Activated CD8-positive, alpha-beta T cell treated with anti-CD3 and anti-CD28 coated beads for 36 hours (primary cell): ENCODE results near the gene ME3. TPM values are rescaled to one million over a fixed set of nuclear protein-coding genes. Genes with fewer than 3 reads are reported as not detected.

ENCODE experiments used
- ATAC-seq: fragments of 200-7000 bp; cut with Tn5 transposase; one replicate; pipeline ENCODE4 v1.10.0; 2021; ENCODE audit warnings: mild to moderate bottlenecking, moderate library complexity
- CTCF ChIA-PET: fragments of 350-600 bp; sonication (Branson Sonifier 250); formaldehyde crosslinking; loops from one replicate; lab custom pipeline; 2021; ENCODE audit warnings: antibody characterized with exemption; lab: Charles Lee
- POLR2A ChIA-PET: fragments of 350-600 bp; sonication (Branson Sonifier 250); formaldehyde crosslinking; loops from one replicate; lab custom pipeline; 2021; ENCODE audit warnings: antibody characterized with exemption; lab: Charles Lee
- DNase-seq: peaks from one replicate; pipeline ENCODE4 v3.0.0-alpha.2; 2020
- H3K27ac Mint-ChIP-seq: one replicate; pipeline ENCODE4 v1.8.0; 2021; ENCODE audit warnings: mild to moderate bottlenecking, mixed read lengths
- H3K27me3 Mint-ChIP-seq: one replicate; pipeline ENCODE4 v1.8.0; 2021; ENCODE audit warnings: mixed read lengths
- H3K36me3 Mint-ChIP-seq: one replicate; pipeline ENCODE4 v1.8.0; 2021; ENCODE audit warnings: low read depth, mixed read lengths
- H3K4me1 Mint-ChIP-seq: one replicate; pipeline ENCODE4 v1.8.0; 2021; ENCODE audit warnings: low read depth, mixed read lengths
- H3K4me3 Mint-ChIP-seq: one replicate; pipeline ENCODE4 v1.8.0; 2021; ENCODE audit warnings: mild to moderate bottlenecking, moderate library complexity, mixed read lengths
- H3K9me3 Mint-ChIP-seq: one replicate; pipeline ENCODE4 v1.8.0; 2021; ENCODE audit warnings: mixed read lengths
- intact Hi-C: fragments of 100-400 bp; cut with micrococcal nuclease; formaldehyde crosslinking; loops from one replicate; pipeline ENCODE4 v1.10.0; 2022
- total RNA-seq, 2 experiments: library from RNA; stranded (reverse); gene quantifications; one replicate each; pipeline ENCODE4 v1.2.3, GENCODE V29; 2021
- TF ChIP-seq, protein P1 (sequence below): fragments of 200-600 bp; IDR thresholded peaks from one replicate; pipeline ENCODE4 v1.8.0; 2022; ENCODE audit warnings: antibody characterized with exemption, mild to moderate bottlenecking

The ME3 gene
- total RNA-seq, 2 experiments from 2014 or later, result 5.0 to 6.2 TPM

DNA sequence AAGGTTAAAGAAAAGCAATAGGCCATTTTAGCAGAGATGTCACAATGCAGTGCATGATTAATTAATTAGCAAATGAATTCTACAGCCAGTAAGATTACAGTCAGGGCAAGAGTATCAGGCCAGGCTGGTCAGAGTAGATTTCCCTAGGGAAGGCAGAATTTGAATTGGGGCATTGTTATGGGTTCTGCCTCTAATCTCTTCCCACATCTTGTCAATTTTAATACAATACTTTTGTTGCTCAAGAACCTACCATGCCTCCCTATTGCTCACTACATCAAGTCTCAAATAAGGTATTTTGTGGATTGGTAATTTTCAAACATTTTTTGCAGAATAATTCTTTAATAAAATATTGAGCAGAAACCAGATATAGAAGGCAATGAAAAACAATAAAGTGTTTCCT lies 194.1 kb downstream of the ME3 start:
- POLR2A ChIA-PET, result no interaction called here
- DNase-seq (no peak), ATAC-seq (no peak)
- intact Hi-C loops, result no loop called here
- Mint-ChIP-seq H3K9me3 (no peaks in the 10 kb centered on the region), H3K4me1 (no peaks in the 10 kb centered on the region), H3K27me3 (no peaks in the 10 kb centered on the region), H3K4me3 (no peak overlapping the region), H3K36me3 (no peaks in the 10 kb centered on the region), H3K27ac (no peak overlapping the region)
- CTCF ChIA-PET, result no interaction called here
- TF ChIP-seq, protein P1, sequence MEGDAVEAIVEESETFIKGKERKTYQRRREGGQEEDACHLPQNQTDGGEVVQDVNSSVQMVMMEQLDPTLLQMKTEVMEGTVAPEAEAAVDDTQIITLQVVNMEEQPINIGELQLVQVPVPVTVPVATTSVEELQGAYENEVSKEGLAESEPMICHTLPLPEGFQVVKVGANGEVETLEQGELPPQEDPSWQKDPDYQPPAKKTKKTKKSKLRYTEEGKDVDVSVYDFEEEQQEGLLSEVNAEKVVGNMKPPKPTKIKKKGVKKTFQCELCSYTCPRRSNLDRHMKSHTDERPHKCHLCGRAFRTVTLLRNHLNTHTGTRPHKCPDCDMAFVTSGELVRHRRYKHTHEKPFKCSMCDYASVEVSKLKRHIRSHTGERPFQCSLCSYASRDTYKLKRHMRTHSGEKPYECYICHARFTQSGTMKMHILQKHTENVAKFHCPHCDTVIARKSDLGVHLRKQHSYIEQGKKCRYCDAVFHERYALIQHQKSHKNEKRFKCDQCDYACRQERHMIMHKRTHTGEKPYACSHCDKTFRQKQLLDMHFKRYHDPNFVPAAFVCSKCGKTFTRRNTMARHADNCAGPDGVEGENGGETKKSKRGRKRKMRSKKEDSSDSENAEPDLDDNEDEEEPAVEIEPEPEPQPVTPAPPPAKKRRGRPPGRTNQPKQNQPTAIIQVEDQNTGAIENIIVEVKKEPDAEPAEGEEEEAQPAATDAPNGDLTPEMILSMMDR, result no peak

DNA sequence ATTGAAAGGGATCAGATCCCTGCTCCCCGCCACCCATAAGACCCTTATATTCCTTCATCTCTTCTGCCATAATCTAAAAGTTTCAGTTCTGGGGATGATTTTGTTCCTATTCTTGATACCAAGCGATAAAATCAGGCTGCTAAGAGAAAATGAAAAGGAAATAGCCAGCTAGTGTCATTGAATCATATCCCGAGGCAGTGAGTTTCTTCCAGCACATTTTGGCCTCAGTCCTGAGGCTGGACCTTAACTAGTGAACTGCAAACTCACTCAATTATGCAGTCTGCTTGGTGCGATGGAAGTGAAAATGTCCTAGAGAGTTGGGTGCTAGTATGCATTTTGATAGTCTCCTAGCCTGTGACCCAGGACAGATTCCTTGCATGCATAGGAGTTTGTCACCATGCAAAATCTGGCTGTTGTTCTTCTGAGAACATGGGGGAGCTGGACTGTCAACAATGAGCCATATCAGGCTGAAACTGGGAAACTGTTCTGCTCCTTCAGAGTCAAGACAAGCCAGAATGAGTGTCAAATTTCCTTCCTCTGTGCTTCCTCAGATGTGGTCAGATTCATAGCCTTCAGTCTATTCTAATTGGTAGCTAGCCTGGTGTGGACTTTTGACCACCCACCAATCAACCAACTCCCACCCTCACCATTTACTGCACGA lies 194.8 kb downstream of the ME3 start:
- Mint-ChIP-seq H3K36me3 (no peaks in the 10 kb centered on the region), H3K27ac (no peak overlapping the region), H3K27me3 (no peaks in the 10 kb centered on the region), H3K4me3 (no peak overlapping the region), H3K4me1 (no peaks in the 10 kb centered on the region), H3K9me3 (no peaks in the 10 kb centered on the region)
- intact Hi-C loops, result no loop called here
- DNase-seq (no peak), ATAC-seq (no peak)
- TF ChIP-seq, protein P1, result no peak
- ChIA-PET CTCF (no interaction called here), POLR2A (no interaction called here)

DNA sequence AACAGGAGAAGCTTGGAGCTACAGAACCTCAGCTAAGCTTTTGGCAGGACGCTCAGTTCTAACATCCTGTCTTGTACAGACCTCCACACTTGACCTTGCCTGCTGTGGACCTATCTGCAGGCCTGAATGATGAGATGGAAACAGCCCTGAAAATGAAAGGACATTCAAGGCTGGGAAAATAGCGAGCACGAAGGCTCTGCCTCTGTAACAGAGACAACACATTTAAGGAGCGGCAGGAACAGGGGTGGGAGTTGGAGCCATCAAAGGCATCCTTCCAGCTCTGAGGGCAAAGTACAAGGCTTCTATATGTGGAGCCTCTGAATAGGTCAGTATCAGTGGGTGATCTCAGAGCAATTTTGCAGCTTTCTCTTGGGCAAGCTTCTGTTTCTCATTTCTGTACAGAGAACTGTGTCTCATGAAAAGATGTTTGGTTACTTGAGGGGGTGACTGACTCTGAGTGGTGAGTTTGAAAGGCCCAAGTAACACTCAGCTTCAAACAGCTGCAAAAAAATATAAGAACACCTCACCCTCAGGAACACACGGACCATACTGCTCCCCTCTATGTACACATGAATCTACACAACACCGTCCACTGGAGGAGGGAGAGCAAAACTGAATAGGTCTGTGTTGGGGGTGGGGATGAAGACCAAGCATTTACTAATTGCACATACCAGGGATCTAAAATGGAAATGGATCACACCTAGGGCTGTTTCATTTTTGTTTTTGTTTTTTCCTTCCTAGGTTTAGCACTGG lies 196.1 kb downstream of the ME3 start:
- CTCF ChIA-PET, result no interaction called here
- TF ChIP-seq, protein P1, result no peak
- no peaks in the 10 kb centered on the region for H3K9me3 Mint-ChIP-seq
- no peaks in the 10 kb centered on the region for H3K36me3 Mint-ChIP-seq
- H3K4me1 Mint-ChIP-seq, result no peaks in the 10 kb centered on the region
- no peak overlapping the region for H3K4me3 Mint-ChIP-seq
- no peak for DNase-seq
- POLR2A ChIA-PET, result interaction anchor here (1.2 kb wide), 1 partner anchor 15 kb away, joined by 3 read pairs; no protein-coding TSS in a partner anchor
- H3K27me3 Mint-ChIP-seq, result no peaks in the 10 kb centered on the region
- intact Hi-C loops, result no loop called here
- H3K27ac Mint-ChIP-seq, result no peak overlapping the region
- ATAC-seq, result no peak

DNA sequence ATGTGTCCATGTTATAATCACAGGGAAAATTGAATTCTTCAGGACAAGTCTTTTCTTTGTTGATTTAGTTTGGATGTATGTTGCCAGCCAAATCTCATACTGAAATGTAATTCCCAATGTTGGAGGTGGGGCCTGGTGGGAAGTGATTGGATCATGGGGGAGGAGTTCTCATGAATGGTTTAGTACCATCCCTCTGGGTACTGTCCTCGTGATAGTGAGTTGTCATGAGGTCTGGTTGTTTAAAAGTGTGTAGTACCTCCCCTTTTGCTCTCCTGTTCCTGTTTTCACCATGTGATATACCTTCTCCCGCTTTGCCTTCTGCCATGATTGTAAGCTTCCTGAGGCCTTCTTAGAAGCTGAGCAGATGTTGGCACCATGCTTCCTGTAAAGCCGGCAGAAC lies 197.4 kb downstream of the ME3 start:
- Mint-ChIP-seq H3K4me3 (no peak overlapping the region), H3K27ac (no peak overlapping the region), H3K27me3 (no peaks in the 10 kb centered on the region), H3K4me1 (peaks cover 2% of the 10 kb centered on the region), H3K36me3 (no peaks in the 10 kb centered on the region), H3K9me3 (no peaks in the 10 kb centered on the region)
- intact Hi-C loops, result no loop called here
- CTCF ChIA-PET, result no interaction called here
- ATAC-seq, result no peak
- POLR2A ChIA-PET, result interaction anchor here (1.2 kb wide), 1 partner anchor 17 kb away, joined by 3 read pairs; no protein-coding TSS in a partner anchor
- no peak for DNase-seq
- TF ChIP-seq, protein P1, result no peak
